GM21825 (cell line): ENCODE results near the gene SAXO2.
"Not testable (repeated sequence)": the region's sequence is repeated elsewhere in the genome, so short reads cannot be mapped to it uniquely, and the experiment has no call there.

ENCODE experiments used
- ATAC-seq: cut with Tn5 transposase; IDR thresholded peaks from one replicate; pipeline ENCODE4 v1.9.1; 2021; ENCODE audit warnings: mild to moderate bottlenecking, moderate library complexity; ENCODE audit not compliant: unreplicated experiment

The SAXO2 gene

DNA sequence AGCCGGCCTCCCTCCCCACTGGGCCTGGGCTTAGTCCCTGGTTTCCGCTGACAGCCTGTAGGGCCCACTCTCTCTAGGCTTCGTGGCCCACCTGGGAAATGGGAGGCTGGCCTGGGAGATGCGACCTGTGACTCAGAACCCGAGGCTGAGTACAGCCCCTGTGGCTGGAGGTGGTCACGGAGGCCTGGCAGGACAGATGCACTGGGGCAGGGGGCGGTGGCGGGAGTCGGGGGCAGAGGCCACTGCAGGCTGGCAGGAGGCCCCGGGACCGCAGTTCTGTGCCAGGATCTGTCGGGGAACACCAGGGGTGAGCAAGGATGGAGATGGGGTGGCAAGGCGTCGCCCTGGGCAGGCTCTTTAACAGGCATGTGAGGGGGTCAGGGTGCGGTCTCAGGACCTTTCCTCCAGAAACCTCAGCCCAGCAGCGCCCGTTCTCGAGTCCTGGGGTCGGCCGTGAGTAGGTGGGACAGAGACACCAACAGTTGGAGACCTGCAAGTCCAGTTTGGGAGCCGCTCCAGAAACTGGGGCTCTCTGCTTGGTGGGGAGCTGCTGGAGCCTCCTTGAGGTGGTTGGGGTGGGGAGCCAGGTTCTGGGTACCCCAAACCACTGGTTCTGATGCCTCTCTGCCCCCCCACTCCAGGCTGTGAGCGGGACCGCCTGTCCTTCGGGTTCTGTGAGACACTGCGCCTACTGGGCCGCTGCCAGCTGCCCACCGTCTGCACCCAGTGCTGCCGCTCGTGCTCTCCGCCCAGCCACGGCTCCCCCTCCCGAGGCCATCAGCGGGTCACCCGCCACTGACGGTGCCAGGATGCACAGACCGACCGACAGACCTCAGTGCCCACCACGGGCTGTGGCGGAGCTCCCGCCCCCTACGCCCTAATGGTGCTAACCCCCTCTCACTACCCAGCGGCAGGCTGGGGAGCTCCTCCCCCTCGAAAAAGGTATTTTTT is 71.3 kb downstream of the SAXO2 start:
- ATAC-seq: not testable (repeated sequence)
